Kidney tubule cell (primary cell): ENCODE measurements around the gene SMG5.
A peak's percentile ranks its signal among the peaks of the same experiment; 100 is the strongest.

Experiments
- DNase-seq: peaks from one replicate; pipeline ENCODE4 v3.0.0-alpha.2; 2018; ENCODE audit warnings: low spot score

The SMG5 gene

DNA sequence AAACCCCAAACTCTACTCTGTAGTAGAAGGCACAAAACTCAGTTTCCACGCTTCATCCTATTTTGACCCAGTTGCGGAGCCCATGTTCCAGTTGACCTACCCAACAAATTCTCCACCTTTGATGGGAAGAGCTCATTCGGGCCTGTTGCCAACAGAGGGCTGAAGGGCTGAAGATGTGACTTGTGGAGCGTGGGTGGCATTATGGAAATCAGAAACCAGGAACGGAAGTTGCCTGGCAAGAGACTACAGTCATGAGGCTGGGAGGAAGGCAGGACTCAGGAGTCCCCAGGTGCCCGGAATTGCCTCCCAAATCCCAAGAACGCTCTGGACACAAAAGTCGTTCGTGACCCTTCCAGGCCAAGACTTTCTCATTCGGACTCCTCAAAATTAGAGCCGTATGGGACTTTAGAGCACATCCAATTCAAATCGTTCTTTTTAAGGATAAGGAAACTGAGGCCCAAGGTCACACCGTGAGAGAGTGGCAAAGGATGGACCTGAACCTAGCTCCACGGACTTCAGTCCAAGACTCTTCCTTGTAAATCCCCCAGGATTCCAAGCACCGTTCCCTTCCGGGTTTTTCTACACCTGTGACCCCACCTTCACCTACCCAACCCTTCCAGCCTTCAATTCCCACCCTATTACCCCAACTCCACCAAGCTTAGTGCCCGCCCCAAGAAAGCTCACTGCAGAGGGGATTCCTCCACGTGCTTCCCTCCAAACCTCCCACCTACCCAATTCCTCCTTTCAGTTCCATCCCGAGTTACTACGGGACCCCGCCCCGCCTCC lies 739 bp downstream of the SMG5 start:
- DNase-seq, result peak; percentile 75

DNA sequence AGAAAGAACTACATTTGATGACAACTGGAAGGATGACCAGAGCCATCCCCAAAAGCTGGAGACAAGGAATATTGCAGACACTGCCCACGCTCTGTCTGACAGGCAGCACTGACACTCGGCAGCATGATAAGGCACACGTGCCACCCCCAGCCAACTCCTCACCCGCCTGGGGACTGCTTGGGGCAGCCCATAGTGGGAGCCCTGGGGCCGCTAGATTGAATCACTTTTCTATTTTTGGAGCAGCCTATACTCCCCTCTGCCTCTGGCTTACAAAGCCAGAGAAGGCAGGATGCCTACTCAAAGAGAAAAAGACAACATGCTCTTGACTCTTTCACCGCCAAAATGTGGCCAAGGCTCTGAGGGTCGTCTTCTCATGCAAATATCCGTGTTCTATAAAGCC lies 1.3 kb downstream of the SMG5 start:
- DNase-seq, result peak; percentile 41

DNA sequence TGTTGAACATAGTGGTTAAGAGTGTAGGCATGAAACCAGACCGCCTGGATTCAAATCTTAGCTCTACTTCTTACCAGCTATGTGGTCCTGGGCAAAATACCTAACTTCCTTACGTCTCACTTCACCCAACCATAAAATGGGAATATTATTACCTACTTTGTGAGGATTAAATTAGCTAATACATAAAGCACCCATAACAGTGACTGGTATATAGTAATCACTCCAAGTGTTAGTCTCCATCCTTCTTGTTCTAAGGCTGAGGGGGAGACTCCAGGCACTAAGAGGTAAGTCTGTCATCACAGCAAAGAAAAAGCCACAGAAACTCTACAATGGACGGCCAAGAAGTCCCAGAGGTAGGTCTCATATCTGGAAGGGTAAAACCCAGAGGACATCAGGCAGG lies 2.8 kb downstream of the SMG5 start:
- no peak for DNase-seq

DNA sequence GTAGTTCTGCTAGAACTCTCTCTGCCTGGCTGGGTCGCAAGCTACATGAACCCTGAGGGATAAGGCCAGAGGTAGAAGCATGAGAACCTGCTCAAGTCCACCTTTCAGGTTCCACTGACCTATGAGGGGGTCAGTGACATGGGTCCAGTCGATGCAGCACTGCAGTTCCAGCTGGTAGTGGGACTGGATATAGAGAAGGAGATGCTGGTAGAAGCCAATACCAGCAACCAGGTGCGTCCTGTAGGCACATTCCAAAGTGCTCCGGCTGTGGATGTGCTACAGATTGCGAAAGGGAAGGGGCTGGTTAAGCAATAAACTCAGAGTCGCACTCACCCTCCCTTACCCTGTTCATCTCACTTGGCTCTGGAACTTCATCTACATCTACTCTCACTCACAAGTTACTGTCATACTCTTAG lies 5.7 kb downstream of the SMG5 start:
- DNase-seq, result no peak

DNA sequence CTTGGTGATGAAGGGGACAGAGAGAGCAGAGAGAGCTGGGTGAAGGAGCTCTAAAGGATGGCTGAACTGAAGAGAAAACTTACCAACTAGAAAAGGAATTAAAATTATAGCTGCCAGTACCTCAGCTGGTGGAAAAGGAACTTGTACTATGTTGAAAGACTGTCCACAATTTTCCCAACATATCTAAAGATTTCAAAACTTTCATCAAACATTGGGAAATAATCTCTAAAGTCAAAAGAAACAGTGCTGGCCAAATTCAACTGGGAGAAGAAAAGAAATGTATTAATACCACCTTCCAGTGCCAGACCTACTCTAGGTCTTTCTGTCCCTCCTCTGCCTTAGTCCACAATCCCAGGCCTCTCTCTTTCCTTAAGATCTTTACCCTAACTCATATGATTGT lies 6.1 kb downstream of the SMG5 start:
- DNase-seq, result no peak

DNA sequence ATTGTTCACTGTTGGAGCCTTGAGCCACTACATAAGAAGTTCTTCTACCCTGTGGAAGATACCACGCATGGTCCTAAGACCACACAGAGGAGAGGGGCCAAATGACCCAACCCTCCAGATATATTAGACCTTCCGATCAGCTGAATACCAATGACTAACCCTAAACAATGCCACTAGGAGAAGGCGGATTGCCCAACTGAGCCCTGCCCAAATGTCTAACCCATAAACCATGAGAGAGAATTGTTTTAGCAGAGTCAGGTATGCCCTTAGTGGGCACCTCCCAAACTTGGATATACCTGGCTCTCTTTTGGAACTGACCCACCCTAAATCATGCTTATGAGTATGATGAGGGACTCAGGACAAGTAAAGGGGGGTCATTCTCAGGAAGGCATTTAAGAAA lies 12.3 kb downstream of the SMG5 start:
- no peak for DNase-seq

DNA sequence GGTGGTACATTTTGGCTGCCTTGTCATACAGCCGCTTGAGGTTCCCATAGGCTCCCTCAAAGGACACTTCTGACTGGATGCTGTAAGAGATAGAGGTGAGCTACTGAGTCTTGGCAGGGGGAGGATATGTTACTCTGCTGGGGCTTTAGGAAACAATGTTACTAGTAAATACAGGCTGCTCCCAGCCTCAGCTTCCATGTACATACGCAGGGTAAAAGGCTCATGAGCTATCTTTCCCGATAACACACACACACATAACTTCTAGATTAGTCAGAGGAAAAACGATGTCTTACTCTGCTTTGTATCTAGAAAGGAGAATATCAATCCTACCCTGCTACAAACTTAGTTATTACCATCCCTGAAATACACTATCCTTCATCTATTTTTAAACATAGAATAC lies 14.3 kb downstream of the SMG5 start:
- no peak for DNase-seq

DNA sequence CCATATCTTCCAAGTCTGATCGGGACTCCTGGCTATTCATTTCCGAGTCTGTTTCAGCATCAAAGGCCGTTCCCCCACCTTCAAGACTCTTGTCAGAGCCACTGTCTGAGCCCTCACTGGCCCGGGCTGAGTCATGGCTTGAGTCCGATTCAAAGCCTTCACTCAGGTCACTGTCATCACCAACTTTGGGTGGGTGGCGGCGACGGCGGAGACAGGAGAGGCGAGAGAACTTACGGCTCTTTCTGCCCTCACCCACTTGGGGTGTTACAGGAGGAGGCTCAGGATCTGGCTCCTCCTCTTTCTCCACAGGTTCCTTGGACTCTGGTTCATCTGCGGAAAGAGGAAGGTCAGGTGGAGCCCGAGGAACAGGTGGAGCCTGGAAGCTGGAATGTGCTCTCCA lies 16.6 kb downstream of the SMG5 start:
- no peak for DNase-seq

DNA sequence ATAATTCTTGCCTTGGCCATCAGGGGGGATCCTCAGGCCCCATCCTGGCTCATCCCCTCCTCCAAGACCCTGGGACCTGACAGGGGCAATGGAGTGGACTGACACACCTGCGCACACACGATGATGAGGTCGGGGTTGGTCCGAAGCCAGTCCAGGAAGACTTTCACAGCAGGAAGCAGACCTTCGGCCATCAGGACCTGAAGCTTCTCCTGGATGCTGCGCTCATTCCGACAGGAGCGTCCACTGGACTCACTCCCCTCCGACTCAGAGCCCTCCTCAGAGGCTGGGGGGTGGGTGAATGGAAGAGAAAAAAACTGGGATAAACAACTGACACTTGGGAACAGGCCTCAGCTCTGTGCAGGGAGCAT lies 19.4 kb downstream of the SMG5 start:
- DNase-seq, result no peak

DNA sequence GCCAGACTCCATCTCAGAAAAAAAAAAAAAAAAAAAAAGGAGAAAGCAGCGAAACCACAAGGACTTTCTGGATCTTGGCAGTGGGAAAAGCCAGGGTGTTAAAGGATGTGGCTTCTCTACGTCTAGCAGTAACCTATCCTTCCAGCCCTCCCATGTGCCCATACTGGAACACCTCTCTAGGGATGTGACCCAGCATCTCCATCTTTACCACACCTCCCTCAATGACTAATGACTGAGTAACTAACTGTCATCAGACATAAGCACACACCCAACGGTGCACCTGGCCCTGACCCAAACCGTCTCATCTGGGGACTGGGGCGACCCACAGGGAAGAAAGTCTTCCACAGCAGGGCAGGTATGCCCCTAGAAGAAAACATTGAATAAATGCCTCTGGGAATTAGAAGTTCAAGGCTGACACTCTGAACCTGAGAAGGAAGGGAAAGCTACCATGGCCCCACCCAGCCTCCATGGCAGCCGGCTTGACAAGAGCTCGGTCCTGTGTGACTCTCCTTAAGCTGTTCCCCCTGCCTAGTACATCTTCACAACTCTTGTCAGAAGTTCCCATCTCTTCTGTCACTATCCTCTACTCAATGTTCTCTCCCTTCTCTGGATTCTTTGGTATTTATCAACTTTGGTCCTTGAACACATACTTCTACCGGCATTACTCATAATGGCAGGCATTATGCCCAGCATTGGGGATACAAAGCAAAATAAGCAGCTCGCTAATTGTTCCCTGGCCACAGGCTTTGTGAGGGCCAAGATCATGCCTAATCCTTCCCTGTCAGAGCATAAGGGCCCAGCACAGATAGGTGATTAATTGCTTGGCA lies 20.0 kb downstream of the SMG5 start:
- DNase-seq, result peak; percentile 72

DNA sequence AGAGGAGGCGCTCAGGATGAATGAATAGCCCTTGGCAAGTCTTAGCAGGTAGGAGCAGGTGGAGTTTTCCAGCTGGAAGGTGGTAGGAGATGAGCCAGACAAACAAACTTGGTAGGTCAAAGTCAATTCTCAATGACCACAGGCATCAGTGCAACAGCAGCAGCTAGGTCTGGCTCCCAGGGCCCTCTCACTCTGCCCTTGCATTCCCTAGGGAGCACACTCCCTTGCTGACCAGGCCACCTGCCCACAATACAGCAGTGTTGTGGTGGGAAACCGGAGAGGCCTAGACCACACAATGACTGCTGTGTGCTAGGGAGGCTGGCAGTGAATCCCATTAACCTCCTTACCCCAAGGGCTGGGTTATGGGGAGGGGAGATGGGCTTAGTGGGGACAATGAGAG lies 21.7 kb downstream of the SMG5 start:
- DNase-seq, result no peak

DNA sequence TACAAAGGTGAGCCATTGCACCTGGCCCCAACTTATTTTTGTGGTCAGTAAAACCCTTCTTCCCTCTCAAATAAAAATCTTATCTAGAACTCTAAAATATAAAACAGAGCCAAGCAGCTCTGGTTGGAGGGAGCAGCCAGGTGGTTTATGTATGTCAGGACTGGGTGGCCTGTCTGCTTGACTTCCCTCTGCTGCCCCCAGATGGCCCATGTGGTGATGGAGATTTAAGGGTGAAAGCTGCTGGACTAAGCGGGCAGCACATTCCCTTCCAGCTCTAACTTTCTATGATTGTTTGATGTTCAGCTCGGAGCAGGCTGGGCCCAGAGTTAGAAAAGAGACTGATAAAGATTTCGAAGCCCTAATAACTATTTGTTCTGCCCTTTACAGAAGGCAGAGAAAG lies 22.8 kb downstream of the SMG5 start:
- no peak for DNase-seq

DNA sequence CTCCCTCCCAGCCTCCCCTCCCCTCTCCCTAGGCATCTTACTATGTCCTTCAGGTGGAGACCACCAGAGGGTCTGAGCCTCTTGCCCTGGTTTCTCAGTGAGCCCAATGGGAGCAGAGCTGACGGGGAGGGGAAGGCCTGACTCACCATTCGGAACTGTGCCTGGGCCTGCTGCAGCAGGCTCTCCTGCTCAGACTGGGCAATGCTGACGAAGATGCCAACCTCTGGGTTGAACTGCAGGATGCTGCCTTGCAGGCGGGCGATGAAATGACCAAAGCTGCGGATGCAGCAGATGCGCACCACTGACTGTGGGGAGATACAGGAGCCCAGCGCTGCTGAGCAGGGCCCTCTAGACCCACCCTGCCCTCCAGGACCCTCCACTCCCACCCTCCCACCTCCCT lies 23.8 kb downstream of the SMG5 start:
- no peak for DNase-seq

DNA sequence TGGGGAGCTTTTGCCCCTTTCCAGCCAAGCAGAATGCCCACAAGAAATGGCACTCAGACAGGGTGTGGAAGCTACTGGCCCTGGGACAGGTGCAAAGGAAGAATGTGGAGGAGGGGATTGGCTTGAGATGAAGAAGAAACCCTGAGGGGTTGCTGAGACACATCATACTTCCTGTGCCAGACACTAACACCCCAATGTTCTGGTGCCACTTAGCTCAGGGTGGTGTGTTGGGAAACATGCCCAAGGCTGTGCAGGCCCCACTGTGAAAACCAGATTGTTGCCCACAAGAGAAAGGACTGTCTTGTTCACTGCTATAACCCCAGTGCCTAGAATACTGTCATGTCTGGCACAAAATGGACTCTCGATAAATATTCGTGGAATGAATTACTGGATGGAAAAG lies 24.9 kb downstream of the SMG5 start:
- DNase-seq, result no peak

DNA sequence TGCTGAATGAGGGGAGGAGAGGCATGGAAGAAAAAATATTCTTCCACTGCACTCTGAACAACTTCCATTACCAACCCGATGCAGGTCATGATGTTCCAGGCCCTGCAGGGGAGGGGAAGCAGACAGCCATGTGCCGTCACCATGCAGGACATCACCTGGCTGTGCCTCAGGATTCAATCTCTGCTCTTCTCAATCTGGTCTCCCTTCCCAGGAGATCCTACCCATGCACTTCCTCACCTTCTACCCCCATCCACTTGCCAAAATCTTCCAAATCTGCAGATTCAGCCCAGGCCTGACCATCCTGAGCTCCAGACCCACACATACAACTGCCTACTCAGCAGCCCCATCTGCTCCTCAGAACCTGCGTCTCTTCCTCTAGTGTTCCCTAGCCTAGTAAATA lies 29.0 kb downstream of the SMG5 start:
- DNase-seq, result no peak

DNA sequence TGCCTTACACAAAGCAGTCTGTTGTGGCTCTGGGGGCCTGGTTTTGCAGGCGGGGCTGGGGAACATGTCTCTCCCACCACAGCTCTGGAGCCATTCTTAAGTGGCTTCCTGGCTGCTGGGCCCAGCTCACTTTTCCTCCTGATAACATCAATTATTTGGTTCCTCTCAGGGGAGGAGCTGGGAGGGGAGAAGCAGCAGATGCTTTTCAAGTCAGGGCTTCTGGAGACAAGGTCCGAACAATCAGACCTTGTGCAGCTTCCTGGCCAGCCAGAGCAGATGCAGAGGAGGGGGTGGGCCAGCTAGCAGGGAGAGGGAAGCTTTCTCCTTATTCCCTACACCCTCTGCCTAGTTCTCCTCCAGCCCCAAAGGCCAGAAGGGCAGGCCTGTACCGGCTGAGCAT lies 31.1 kb downstream of the SMG5 start:
- no peak for DNase-seq

DNA sequence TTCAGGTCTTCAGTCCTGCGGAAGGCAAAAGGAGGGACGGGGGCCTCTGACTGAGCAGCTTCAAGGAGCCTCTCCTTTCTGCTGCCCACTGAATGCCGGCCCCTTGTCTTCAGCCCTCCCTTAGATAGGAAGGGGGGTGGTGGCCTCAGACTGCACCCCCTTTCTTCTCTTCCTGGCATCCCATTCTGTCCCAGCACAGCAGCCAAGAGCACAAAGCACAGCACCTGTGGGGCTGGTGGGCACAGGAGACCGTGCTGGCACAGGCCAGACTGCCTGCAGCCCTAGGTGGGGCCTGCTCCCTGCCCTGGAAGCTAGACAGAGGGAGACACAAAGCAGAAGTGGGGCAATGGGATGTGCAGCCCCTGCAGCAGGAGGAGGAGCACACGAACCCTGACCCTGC lies 33.0 kb downstream of the SMG5 start:
- no peak for DNase-seq

DNA sequence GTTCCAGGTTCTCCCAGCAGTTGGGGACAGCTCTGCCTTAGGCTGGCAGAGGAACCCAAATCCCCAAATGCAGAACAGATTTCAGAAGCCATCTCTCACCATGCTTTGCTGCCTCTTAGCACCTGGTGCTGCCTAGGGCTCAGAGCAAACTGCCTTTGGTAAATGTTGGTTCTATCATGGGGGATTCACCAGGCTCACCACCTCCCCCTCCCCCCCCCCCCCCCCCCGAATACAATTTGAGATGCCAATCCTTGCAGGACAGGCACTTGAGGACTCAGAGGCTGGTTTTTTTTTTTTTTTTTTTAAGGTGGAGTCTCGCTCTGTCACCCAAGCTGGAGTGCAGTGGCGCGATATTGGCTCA lies 34.3 kb downstream of the SMG5 start:
- DNase-seq, result no peak

DNA sequence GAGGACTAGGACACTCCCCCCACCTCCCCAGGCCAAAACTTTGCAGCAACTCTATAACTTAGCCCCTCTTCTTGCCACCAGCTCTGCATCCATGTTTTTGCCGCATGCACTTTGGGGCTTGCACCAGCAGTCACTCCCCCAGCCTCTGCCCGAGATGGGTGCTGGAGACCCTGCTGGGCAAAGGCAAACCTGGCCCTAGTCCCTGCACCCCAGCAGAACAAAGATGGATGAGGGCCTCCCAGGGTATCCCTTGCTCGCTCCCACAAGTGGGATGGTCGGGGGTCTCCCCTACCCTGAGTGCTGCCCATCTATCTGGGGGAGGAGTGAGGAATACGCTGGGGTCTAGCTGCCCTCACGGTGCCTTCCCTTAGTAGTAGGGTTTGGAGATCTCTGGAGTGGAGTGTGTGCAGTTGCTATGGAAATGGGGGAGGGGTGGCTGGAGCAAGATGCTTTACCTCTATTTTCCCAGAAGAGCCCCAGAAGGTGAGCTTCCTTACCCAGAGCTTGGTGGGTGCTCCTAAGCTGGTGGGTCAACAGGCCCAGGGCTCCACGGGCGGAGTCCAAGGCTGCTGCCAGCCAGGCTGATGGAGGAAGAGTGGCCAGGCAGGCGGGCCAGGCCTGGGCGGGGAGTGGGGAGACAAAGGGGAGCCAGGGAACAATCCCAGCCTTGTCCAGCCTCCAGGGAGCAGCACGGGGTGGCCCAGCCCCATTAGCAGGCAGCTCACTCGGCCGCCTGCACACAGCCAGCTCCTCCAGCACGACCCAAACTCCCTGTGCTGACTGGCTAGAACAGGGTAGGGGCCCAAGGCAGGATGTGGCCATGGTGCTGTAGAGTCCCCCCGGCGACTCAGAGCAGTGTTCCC lies 34.9 kb downstream of the SMG5 start, which contains the start of gene PAQR6:
PAQR6 (minus strand) TSS at position 597 of the 863 bp plus-strand sequence. CDS start 1,325 bp downstream, outside the sequence.
- no peak for DNase-seq

DNA sequence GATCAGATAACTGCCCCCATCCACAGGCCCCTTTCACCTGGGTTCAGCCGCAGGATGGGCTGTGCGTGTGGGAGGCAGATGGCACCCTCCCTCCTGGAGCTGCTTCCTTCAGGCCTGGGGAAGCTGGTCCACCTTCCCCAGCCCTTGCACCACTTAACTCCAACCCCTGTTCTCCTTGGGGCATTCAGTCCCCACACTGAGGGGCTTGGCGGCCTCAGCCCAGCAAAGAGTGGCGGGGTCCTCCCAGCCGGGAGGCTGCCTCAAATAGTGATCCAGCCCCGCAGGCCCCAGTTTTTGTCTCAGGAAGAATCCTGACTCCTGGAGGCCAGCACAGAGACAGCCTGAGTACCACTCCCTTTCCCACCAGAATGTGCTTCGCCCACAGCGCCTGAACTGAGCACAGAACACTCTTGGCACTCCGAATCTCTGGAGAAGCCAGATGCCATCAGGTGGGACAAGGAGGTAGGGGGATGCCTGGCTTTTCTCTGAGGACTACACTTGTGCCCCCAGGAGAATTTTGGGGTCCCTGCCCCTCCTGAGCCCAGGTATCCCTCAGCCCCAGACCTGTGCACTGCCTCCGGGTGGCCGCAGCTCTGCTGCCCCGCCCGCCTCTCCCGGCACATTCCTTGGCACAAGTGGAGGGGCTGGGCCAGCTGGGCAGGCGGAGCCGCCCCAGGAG lies 35.7 kb downstream of the SMG5 start:
- DNase-seq, result no peak

DNA sequence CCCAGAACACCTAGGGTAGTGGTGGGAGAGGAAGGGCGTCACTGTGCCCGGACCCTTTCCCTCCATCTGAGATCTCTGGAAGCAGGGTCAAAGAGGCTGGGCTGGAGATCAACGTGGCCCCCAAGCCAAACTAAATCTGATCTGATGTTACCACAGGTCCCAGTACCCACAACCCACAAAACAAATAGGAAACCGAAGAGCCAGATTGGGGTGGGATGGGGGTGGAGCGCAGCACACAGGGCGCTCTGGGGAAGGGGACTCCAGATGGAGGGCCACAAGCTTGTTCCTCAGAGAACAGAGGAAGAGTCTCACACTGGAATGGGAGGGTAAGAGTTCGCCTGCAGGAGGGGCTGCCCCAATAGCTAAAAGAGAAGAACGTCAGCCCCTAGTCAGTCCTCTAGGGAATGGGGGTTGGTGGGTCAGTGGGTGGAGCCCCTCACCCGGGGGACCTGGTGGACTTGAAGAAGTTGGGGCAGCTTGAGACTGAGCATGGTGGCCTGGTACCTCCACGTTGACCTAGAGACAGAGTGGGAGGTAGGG lies 36.3 kb downstream of the SMG5 start:
- DNase-seq, result no peak
